HT1080 (cell line): ENCODE results near the gene SPTBN4. TPM values are rescaled to one million over a fixed set of nuclear protein-coding genes. Genes with fewer than 3 reads are reported as not detected.
A peak's percentile ranks its signal among the peaks of the same experiment; 100 is the strongest.
"Not testable (repeated sequence)": the region's sequence is repeated elsewhere in the genome, so short reads cannot be mapped to it uniquely, and the experiment has no call there.

Experiments
- DNase-seq: peaks from one replicate; pipeline ENCODE4 v3.0.0-alpha.2; 2015; ENCODE audit warnings: low read depth
- polyA plus RNA-seq, 2 experiments: library from polyadenylated mRNA; depleted of rRNA; stranded (reverse); fragments of >200 nt; gene quantifications; 2 replicates each; pipeline ENCODE4 v1.2.3, GENCODE V29; 2015
- total RNA-seq: library from RNA; depleted of rRNA; stranded (reverse); fragments of >200 nt; shearing (Covaris generic); gene quantifications from 2 replicates; pipeline ENCODE4 v1.2.3, GENCODE V29; 2014; rRNA removed

SPTBN4 gene
- total RNA-seq: 0.23 TPM in 1 of 2 replicates, not detected in the other
- polyA plus RNA-seq (2015; cell fraction: cytosol; rRNA removed): 0.03 and 0.10 TPM in 2 replicates
- 0.17 and 0.64 TPM in 2 replicates for polyA plus RNA-seq (2015; cell fraction: nucleus; rRNA removed)

DNA sequence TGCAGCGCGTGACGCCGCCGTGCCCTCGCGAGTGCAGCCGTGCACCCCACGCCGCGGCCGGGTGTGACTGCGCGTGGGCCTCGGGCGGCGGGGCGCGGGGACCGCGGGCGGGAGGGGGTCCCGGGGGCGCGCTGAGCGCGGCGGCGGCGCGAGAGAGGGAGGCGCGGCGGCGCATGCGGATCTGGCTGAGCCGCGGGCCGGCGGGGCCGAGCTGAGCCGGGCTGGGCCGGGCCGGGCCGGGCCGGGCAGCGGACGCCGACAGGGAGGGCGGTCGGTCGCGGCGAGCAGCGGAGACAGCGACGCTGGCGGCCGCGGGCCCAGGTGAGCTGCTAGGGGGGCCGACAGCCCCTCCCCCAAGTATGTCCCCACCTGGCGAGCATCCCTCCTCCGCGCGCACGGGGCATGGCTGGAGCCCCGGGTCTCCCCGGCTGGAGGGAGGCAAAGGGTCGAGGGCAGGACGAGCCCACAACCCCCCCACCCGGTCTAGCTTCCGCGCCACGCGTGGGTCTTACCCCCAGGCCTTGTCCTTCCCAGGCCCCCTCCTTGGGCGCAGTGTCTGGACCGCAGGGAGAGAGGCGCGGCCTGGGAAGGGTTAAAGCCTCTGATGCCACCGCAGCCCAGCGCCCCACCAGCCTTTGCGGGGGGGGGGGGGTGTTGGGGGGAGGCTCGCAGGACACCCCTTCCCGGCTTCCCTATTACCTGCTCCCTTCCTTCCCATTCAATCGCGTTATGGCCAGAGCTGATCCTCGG lies at the start of gene SPTBN4:
TSS of gene SPTBN4 (plus strand) at position 17 of the 750 bp plus-strand sequence. CDS start 5,621 bp downstream, outside the sequence.
- DNase-seq: no peak

DNA sequence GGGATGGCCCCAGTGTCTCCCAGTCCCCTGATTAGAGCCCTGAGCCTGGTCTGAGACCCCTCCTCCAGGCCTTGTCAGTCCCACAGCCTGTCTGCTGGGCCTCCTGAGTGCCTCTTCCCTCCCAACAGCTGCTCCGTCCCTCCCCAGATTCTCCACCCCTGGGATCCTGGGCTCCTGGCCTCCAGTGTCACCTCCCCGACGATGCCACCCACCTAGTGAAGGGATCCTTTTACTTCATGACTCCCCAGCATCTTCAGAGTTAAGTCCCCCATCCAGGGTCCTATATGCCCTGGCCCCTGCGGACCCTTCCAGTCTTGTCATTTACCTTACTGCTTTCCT lies 49.2 kb upstream of the SPTBN4 start:
- DNase-seq: no peak

DNA sequence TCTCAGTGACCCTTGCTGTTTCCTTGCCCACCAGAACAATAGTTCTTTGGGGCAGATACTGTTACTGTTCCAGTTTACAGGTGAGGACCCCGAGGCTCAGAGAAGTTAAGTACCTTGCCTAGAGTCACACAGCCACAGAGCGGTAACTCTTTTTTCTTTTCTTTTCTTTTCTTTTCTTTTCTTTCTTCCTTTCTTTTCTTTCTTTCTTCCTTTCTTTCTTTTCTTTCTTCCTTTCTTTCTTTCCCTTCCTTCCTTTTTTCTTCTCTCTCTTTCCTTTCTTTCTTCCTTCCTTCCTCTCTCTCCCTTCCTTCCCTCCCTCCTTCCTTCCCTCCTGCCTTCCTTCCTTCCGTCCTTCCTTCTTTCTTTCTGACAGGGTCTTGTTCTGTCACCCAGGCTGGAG lies 48.8 kb upstream of the SPTBN4 start:
- no peak for DNase-seq

DNA sequence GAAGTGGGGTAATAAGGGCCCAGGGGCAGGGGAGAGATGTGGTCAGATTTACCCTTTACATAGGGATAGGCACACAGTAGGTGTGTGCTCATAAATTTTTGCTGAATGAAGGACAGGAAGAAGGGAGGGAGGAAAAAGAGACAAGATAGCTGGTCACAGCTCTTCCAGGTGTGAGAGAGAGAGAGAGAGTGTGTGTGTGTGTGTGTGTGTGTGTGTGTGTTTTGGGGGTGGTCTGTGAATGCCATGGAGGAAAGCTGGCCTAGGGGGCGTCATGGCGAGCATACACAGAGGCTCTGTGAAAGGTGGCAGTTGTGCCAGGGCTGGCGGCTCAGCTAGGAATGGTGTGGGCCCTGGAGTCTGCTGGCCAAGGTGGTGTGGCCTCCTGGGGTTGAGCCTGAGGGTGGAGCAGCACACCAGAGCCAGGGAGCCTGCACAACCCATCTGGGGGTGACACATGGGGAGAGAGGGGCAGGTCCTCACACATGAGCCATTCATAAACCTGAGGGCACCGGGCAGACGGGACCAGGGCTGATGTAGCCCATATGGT lies 47.7 kb upstream of the SPTBN4 start:
- no peak for DNase-seq

DNA sequence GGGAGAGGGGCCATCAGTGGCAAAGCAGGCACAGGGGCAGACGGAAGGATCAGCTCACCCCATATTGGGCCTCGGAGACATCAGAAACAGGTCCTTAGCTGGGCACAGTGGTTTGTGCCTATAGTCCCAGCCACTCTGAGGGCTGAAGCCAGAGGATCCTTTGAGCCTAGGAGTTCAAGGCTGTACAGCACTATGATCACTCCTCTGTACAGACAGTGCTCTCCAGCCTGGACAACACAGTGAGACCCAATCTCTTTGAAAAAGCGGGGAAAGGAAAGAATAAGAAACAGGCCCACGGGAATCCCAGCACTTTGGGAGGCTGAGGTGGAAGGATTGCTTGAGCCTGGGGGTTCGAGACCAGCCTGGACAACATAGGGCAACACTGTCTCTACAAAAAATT lies 47.0 kb upstream of the SPTBN4 start:
- no peak for DNase-seq

DNA sequence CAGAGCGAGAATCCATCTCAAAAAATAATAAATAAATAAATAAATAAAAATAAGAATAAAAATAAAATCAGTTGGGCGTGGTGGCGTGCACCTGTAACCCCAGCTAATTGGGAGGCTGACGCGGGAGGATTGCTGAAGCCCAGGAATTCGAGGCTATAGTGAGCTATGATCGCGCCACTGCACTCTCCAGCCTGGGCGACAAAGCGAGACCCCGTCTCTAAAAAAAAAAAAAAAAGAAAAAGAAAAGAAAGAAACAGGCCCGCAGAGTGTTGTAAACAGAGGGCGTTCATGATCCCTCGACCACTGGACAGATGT lies 46.4 kb upstream of the SPTBN4 start:
- no peak for DNase-seq

DNA sequence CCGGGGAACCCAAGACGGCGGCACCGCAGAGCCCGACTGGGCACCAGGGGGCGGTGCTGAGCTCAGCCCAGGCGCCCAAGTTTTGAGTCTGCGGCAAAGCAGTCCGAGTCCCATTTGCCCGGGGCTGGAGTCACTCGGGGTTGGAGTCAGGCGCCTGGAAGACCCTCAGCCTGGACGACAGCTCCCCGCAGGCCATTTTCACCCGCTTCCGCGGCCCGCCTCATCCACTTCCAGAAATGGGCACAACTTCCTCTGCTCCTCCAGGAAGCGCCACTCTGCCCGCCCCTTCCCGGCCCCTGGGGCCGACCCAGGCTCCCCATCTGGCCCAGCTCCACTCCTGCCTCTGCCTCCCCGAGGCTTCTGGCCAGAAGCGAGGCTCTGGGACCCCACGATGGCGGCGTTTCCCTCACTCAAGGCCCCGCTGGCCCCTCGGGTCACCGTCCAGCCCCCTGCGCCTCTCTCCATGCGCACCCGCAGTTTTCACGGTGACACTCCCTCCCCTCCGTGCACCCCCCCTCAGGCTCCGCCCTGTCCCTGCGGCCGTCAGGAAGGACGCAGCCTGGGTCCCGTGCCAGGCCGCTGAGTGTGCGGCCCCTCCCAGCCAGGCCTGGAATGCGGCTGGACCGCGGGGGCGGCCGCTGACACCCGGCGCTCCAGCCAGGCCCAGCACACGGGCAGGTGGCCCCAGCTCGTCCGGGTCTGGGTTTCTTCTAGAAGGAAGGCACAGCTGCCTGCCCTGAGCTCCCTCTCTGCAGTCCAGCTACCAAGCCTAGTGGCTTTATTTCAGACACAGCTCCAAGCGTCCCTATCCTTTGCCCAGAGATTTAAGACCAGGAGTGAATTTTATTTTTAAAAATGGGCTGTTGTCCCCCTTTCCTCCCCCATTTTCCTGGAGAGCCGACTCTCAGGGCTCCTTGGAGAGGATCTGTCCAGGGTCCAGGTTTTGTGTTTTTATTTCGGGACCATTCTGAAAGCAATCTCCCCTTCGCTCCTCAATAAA lies 45.7 kb upstream of the SPTBN4 start:
- peak; percentile 89 for DNase-seq

DNA sequence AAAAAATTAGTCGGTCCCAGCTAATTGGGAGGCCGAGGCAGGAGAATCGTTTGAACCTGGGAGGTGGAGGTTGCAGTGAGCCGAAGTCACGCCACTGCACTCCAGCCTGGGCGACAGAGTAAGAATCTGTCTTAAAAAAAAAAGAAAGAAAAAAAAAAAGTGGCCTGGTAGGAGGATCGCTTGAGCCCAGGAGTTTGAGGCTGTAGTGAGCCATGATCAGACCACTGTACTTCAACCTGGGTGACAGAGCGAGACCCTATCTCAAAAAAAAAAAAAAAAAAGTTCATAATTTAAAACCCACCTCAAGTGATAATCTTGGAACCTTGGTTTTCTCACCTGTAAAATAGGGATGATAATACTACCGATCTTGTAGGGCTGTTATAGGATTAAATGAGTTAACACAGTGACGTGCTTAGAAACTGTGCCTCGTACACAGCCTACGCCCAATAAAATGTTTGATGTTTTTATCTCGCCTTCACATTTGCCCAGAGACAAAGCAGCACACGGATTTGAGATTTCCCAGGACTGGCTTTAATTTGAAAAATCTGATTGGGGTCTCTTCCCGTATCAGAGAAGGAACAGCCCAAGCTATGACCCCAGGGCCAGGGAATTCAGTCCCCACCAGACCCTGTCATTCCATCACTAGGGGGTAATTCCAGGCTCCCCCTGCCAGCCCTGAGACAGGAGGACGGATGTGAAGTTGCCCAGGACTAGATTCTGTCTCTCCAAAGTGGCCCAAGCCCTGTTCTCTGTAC lies 44.6 kb upstream of the SPTBN4 start:
- no peak for DNase-seq

DNA sequence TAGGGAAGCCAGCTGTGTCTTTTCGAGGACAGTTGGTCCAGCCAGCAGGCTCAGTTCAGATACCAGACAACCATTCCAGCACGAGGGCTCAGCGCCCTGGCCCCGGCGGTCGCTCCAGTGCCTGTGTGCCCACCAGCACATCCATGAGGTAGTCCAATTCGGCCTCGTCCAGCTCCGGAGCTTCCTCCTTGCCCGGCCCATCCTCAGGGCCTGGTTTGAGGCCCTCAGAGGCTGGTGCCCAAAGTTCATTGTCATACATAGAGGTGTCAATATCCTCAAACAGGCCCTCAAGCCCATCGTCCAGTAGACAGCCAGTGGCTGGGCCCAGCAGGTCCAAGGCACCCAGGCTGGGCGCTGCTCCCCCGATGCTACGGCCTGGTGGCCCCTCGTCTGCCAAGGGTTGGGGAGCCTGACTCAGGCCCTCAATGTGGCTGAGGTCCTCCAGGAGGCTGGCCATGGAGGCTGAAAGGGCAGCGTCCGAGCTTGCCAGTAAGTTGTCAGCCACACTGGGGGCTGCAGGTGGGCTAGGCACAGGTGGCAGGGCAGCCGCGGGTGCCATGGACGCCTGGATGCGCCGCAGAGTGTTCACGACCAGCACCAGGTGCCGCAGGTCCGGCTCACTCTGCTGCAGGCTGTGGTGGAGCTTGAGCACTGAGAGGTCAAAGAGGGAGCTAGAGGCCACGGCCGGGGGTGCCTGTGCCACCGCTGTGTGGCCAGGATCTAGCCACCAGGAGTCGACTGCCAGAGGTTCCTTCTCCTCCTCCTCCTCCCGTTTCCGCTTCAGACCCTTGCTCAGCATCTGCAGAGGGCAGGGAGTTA lies 43.8 kb upstream of the SPTBN4 start:
- no peak for DNase-seq

DNA sequence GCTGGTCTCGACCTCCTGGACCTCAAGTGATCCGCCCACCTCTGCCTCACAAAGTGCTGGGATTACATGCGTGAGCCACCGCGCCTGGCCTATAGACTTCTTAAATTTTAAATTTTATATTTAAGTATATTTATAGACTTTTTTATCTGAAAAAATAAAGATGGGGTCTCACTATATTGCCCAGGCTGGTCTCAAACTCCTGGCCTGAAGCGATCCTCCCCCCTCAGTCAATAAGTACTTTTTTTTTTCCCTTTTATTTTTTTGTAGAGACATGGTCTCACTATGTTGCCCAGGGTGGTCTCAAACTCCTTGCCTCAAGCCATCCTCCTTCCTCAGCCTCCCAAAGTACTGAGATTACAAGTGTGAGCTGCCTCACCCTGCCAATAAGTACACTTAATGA lies 42.9 kb upstream of the SPTBN4 start:
- no peak for DNase-seq

DNA sequence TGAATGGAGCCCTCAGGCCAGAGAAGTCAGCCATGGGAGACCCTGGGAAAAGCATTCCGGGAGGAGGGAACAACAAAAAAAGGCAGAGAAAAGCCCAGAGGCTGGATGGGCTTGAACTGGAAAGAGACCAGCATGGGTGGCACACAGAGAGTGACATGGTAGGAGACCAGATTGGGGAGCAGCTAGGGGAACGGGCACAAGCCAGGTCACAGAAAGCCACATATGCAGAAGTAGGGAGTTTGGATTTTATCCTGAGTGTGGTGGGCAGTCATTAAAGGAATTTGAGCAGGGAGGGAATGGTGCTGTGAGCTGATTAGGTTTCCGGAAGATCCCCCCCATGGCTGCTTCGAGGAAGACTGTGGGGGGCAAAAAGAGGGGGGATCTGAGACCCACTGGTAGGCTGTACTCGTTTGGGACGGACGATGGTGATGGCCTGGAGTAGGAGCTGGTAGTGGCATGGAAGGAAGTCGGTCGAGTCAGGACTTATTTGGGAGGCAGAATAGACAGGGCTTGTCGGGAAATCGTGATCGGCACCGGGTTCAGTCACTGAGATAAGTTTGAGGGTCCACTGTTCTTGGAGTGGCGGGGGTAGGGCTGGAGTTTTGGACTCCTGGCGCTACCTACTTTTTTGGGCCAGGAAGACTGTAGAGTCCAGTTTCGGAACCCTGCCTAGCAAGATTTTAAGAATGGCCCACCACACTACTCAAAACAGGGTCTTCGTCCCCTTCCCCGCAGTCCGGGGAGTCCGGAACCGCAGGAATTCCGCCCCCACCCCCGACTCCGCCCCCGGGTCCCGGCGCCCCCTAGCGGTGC lies 42.0 kb upstream of the SPTBN4 start:
- DNase-seq: no peak

DNA sequence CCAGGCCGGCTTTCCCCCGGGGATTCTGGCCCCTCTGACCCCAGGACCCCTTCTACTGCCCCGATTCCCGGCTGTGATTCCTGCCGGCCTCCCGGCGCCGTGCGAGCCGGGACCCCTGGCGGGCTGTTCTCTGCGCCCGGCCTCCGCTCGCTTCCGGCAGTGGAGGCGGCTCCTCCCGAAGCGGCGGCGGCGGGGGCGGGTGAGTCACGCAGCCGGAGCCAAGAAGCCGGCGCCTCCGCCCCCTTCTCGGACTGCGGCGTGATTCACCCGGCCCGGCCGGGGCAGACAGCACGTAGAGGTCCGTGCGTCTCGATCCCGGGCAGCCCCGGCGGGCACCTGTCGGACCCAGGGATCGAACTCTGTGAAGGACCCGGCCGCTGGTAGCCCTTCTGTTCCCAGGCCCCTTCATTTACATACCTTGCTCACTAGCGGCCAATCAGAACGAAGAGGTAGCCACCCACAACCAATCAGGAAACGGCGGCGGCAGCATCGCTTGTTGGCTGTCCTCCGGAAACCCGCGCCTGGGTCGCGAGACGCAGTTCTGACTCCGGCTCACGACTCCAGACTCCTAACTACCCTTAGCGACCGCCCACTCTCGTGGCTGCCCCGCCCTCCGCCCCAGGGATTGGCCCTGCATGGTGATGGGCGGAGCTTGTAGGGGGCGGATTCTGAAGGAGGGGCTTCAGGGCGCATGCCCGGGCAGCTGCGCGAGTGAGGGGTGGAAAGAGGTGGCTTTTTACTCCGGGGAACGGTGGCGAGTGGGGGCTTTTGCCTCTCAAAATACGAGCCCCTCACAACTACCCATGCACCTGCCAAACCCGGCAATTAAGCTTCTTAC lies 41.1 kb upstream of the SPTBN4 start, which contains the start of gene SERTAD1:
TSS of gene SERTAD1 (minus strand) at position 543 of the 838 bp plus-strand sequence. CDS start 2,446 bp downstream, outside the sequence.
- DNase-seq: peak; percentile 99

DNA sequence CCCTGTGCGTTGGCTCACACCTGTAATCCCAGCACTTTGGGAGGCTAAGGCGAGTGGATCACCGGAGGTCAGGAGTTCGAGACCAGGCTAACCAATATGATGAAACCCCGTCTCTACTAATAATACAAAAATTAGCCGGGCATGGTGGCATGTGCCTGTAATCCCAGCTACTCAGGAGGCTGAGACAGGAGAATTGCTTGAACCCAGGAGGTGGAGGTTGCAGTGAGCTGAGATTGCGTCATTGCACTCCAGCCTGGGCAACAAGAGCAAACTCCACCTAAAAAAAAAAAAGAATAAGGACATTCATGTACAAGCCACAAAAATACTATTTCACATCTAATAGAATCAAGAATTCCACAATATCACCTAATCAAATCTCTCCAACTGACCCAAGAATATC lies 38.6 kb upstream of the SPTBN4 start:
- DNase-seq: not testable (repeated sequence)

DNA sequence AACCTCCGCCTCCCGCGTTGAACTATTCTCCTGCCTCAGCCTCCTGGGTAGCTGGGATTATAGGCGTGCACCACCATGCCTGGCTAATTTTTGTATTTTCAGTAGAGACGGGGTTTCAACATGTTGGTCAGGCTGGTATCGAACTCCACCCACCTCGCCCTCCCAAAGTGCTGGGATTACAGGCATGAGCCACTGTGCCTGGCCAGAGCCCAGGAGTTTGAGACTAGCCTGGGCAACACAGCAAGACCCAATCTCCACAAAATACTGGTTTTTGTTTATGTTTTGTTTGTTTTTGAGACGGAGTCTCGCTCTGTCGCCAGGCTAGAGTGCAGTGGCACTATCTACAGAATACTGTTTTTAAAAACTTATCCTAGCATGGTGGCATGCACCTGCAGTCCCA lies 36.6 kb upstream of the SPTBN4 start:
- DNase-seq: not testable (repeated sequence)

DNA sequence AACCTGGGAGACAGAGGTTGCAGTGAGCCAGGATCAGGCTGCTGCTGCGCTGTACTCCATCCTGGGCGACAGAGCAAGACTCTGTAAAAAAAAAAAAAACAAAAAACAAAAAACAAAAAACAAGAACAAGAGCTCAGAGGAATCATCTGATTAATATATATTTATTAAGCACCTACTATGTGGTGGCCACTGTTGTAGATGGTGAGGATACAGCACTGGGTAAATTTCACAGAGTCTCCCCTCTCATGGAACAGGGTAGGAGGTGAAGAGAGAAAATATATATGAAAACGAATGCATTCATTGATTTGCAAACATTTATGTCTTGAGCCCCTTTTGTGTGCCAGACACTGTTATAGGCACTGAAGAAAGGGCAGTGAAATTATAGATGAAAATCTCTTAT lies 35.1 kb upstream of the SPTBN4 start:
- no peak for DNase-seq

DNA sequence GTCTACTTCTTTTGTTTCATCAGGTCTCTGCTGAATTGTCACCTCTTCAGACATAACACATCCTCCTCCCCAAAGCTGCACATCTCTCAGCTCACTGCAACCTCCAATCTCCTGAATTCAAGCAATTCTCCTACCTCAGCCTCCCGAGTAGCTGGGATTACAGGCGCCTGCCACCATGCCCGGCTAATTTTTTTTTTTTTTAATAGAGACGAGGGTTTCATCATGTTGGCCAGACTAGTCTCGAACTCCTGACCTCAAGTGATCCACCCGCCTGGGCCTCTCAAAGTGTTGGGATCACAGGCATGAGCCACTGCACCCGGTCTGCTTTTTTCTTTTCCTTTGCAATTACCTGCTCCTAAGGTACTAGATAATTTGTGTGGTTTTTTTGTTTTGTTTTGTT lies 34.0 kb upstream of the SPTBN4 start:
- DNase-seq: not testable (repeated sequence)

DNA sequence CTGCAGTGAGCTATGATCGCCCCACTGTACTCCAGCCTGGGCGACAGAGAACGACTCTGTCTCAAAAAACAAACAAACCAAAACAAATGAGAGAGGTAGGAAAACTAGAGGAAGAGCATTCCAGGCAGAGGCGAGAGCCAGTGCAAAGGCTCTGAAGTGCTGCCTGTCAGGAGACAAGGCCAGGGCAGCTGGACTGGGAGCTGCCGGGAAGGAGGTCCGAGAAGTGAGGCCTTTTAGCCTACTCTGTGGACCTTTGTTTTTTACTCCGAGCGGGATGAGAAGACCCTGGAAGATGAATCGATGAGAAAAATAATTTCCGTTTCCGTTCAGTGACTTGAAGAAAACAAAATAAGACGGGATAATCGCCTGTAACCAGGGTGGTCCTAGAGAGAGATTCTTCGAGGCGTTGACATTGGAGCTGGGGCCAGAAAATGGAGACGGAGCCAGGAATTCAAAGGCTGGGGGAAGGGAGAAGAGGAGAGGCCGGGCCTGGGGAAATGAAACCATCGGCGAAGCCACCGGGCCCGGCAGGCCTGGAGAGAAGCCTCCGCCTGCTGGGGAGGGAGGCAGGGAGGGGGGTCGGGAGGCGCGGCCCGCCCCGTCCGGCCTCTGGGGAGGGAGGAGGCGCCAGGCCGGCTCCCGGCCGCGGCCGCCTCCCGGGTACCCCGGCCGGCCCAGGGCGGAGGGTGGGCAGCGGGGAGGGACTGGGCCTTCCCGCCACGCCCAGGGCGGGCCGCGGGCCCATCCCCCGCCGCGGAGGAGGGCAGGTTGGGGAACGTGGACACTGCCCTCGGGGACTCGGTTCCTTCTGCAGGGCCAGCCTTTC lies 33.2 kb upstream of the SPTBN4 start:
- peak; percentile 85 for DNase-seq

DNA sequence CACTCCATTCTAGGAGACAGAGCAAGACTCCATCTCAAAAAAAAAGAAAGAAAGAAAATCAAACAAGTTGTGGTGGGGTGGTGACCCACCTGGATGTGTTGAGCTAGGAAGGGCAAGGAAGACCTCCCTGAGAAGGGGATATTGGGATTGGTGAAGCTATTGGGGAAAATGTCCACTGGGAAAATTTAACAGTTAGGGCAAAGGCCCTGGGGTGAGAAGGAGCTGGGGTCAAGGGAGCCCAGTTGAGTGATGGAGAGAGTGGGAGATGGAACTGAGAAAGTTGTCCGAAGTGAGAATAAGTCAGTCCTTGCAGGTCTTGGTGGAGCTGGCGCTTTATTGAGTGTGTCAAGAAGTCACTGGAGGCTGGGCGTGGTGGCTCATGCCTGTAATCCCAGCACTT lies 28.5 kb upstream of the SPTBN4 start:
- DNase-seq: no peak
